ENCODE results near the gene CSNK2A2. TPM values are rescaled to one million over a fixed set of nuclear protein-coding genes. Genes with fewer than 3 reads are reported as not detected.

The CSNK2A2 gene
- polyA plus RNA-seq, 2 of the 4 experiments (the other 2 are of a cell fraction), result 42.5 to 47.6 TPM

- TF ChIP-seq GATA3 (IDR thresholded peaks at IDR 0.05; ENCODE audit: borderline replicate concordance) (no peak), TFCP2L1 (CRISPR knock-in tag; IDR thresholded peaks at IDR 0.05) (no peak), CEBPB (IDR thresholded peaks at IDR 0.05) (no peak), HMGXB4 (CRISPR knock-in tag; IDR thresholded peaks at IDR 0.05; ENCODE audit: borderline replicate concordance) (no peak), NR3C1 (IDR thresholded peaks at IDR 0.05) (no peak), RAD21 (conservative IDR thresholded peaks at IDR 0.05 in 1 of 2, IDR thresholded peaks at IDR 0.05 in 1 of 2) (no peak), CBX8 (IDR thresholded peaks at IDR 0.05) (no peak), KDM1A (IDR thresholded peaks at IDR 0.05; ENCODE audit: low read depth) (no peak), RNF2 (IDR thresholded peaks at IDR 0.05; ENCODE audit: borderline replicate concordance, low read depth) (no peak), NPAS2 (CRISPR knock-in tag; IDR thresholded peaks at IDR 0.05; ENCODE audit: borderline replicate concordance) (no peak), BHLHE40 (IDR thresholded peaks at IDR 0.05; ENCODE audit: low read depth, low read length) (no peak), ESRRA (IDR thresholded peaks at IDR 0.05; ENCODE audit: borderline replicate concordance, low read length) (no peak), HOXA7 (CRISPR knock-in tag; IDR thresholded peaks at IDR 0.05) (no peak), NFE2L2 (conservative IDR thresholded peaks at IDR 0.05; ENCODE audit: low read length) (no peak), RFX5 (IDR thresholded peaks at IDR 0.05) (no peak), CHD4 (IDR thresholded peaks at IDR 0.05; ENCODE audit: borderline replicate concordance) (no peak), POLR2AphosphoS2 (conservative IDR thresholded peaks at IDR 0.05; ENCODE audit: low read length) (no peak), FOSB (CRISPR knock-in tag; IDR thresholded peaks at IDR 0.05) (no peak)
- TF ChIP-seq, protein P1, sequence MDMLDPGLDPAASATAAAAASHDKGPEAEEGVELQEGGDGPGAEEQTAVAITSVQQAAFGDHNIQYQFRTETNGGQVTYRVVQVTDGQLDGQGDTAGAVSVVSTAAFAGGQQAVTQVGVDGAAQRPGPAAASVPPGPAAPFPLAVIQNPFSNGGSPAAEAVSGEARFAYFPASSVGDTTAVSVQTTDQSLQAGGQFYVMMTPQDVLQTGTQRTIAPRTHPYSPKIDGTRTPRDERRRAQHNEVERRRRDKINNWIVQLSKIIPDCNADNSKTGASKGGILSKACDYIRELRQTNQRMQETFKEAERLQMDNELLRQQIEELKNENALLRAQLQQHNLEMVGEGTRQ (IDR thresholded peaks at IDR 0.05), result no peak
- TF ChIP-seq, protein P2, sequence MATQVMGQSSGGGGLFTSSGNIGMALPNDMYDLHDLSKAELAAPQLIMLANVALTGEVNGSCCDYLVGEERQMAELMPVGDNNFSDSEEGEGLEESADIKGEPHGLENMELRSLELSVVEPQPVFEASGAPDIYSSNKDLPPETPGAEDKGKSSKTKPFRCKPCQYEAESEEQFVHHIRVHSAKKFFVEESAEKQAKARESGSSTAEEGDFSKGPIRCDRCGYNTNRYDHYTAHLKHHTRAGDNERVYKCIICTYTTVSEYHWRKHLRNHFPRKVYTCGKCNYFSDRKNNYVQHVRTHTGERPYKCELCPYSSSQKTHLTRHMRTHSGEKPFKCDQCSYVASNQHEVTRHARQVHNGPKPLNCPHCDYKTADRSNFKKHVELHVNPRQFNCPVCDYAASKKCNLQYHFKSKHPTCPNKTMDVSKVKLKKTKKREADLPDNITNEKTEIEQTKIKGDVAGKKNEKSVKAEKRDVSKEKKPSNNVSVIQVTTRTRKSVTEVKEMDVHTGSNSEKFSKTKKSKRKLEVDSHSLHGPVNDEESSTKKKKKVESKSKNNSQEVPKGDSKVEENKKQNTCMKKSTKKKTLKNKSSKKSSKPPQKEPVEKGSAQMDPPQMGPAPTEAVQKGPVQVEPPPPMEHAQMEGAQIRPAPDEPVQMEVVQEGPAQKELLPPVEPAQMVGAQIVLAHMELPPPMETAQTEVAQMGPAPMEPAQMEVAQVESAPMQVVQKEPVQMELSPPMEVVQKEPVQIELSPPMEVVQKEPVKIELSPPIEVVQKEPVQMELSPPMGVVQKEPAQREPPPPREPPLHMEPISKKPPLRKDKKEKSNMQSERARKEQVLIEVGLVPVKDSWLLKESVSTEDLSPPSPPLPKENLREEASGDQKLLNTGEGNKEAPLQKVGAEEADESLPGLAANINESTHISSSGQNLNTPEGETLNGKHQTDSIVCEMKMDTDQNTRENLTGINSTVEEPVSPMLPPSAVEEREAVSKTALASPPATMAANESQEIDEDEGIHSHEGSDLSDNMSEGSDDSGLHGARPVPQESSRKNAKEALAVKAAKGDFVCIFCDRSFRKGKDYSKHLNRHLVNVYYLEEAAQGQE (IDR thresholded peaks at IDR 0.05), result no peak
- FAIRE-seq (no peak), DNase-seq (ENCODE audit: low read depth in 1 of 2, low spot score in 1 of 2) (no peak), ATAC-seq (no peak)
- no peak overlapping the region for H3K27ac ChIP-seq
- H3K9me3 ChIP-seq, result no peaks in the 10 kb centered on the region
- WGBS (ENCODE audit: missing lambda C conversion rate), result 92% methylated on average over 8 of the region's 8 CpGs
- POLR2A ChIA-PET, result no interaction called here
- CTCF ChIA-PET, result interaction anchor here (1.1 to 3.9 kb wide), 4 partner anchors 8 to 101 kb away, joined by 3 to 27 read pairs (median 4); partner anchors contain the start of gene MMP15
- H3K4me3 ChIP-seq, result no peak overlapping the region
- H3K4me2 ChIP-seq, result no peak overlapping the region
- H3K4me1 ChIP-seq, result peaks cover 13% of the 10 kb centered on the region
These were observed 78.4 kb downstream of the CSNK2A2 start for GRCh38 chr16:58119509-58119845.

- H3K4me2 ChIP-seq, result no peak overlapping the region
- POLR2A ChIA-PET, result interaction anchor here (1.1 kb wide), 1 partner anchor 10 kb away, joined by 6 read pairs; the partner anchor contains the start of gene CFAP20
- 82% methylated on average over 5 of the region's 5 CpGs for WGBS (ENCODE audit: missing lambda C conversion rate)
- TF ChIP-seq ZFP36 (IDR thresholded peaks at IDR 0.05; ENCODE audit: borderline replicate concordance, partially characterized antibody), result no peak
- TF ChIP-seq FOXS1 (CRISPR knock-in tag; IDR thresholded peaks at IDR 0.05), result no peak
- TF ChIP-seq BHLHE40 (IDR thresholded peaks at IDR 0.05; ENCODE audit: low read depth, low read length), result no peak
- TF ChIP-seq RNF2 (IDR thresholded peaks at IDR 0.05; ENCODE audit: borderline replicate concordance, low read depth), result no peak
- no peak for TF ChIP-seq ELK1 (IDR thresholded peaks at IDR 0.05; ENCODE audit: low read depth, low read length)
- no peak for TF ChIP-seq MAX (IDR thresholded peaks at IDR 0.05)
- TF ChIP-seq, protein P3, sequence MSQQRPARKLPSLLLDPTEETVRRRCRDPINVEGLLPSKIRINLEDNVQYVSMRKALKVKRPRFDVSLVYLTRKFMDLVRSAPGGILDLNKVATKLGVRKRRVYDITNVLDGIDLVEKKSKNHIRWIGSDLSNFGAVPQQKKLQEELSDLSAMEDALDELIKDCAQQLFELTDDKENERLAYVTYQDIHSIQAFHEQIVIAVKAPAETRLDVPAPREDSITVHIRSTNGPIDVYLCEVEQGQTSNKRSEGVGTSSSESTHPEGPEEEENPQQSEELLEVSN (IDR thresholded peaks at IDR 0.05; ENCODE audit: borderline replicate concordance, low read depth), result no peak
- no peak for TF ChIP-seq CHD2 (IDR thresholded peaks at IDR 0.05; ENCODE audit: low read length, partially characterized antibody)
- no peak for TF ChIP-seq EHF (CRISPR knock-in tag; IDR thresholded peaks at IDR 0.05)
- TF ChIP-seq, protein P4, sequence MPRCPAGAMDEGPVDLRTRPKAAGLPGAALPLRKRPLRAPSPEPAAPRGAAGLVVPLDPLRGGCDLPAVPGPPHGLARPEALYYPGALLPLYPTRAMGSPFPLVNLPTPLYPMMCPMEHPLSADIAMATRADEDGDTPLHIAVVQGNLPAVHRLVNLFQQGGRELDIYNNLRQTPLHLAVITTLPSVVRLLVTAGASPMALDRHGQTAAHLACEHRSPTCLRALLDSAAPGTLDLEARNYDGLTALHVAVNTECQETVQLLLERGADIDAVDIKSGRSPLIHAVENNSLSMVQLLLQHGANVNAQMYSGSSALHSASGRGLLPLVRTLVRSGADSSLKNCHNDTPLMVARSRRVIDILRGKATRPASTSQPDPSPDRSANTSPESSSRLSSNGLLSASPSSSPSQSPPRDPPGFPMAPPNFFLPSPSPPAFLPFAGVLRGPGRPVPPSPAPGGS (IDR thresholded peaks at IDR 0.05), result no peak
These were observed 79.0 kb downstream of the CSNK2A2 start for GRCh38 chr16:58118801-58119508.

More at GRCh38 chr16:58118801-58119508, 79.0 kb downstream of the CSNK2A2 start:
- no peak for ATAC-seq
- Histone ChIP-seq H3K27ac (no peak overlapping the region), H3K4me1 (peaks cover 13% of the 10 kb centered on the region), H3K4me3 (no peak overlapping the region), H3K9me3 (no peaks in the 10 kb centered on the region)
- CTCF ChIA-PET, result interaction anchor here (0.6 to 3.9 kb wide), 6 partner anchors 8 to 101 kb away, joined by 3 to 27 read pairs (median 4); partner anchors contain the start of gene MMP15
- no peak for FAIRE-seq
- DNase-seq (ENCODE audit: low read depth in 1 of 2, low spot score in 1 of 2), result no peak

All from A549 (cell line).